COLO668 (cell line): ENCODE measurements around the gene GP1BB.
A peak's percentile ranks its signal among the peaks of the same experiment; 100 is the strongest.

Experiments used
- DNase-seq: peaks from one replicate; lab custom pipeline; 2025; ENCODE audit not compliant: unreplicated experiment; lab: John Stamatoyannopoulos, UW

GP1BB gene

DNA sequence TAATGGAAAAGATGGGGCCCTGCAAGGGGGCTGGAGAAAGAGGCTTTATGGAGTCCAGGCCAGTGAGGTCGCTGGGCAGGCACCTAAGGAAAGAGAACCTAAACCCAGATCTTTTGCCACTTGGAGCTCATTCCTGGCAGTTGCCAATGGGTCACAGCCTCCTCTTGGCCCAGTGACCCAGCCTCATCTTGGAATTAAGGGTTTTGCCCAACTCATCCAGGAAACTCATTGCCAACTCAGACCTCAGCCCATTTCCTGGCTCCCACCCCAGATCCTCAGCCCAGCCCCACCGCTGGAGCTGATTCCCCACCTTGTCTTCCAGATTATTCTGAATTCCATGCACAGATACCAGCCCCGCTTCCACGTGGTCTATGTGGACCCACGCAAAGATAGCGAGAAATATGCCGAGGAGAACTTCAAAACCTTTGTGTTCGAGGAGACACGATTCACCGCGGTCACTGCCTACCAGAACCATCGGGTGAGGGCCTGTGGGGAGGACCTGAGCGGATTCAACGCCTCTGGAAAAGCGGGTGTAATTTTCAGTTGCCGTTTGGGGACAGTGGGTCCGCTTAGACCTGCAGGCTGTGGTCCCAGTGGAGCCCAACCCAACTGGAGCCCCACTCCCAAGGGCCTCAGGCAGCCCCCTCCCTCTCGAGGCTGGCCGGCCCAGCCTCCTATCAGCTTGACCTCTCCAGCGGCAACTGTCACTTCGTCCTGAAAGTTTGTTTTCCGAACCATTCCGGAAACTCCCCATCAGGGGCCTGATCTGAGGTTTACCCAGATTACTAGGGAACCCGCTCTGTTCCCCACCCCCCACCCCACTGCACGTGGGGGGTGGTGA, 41.5 kb downstream of the GP1BB start:
- DNase-seq = no peak

DNA sequence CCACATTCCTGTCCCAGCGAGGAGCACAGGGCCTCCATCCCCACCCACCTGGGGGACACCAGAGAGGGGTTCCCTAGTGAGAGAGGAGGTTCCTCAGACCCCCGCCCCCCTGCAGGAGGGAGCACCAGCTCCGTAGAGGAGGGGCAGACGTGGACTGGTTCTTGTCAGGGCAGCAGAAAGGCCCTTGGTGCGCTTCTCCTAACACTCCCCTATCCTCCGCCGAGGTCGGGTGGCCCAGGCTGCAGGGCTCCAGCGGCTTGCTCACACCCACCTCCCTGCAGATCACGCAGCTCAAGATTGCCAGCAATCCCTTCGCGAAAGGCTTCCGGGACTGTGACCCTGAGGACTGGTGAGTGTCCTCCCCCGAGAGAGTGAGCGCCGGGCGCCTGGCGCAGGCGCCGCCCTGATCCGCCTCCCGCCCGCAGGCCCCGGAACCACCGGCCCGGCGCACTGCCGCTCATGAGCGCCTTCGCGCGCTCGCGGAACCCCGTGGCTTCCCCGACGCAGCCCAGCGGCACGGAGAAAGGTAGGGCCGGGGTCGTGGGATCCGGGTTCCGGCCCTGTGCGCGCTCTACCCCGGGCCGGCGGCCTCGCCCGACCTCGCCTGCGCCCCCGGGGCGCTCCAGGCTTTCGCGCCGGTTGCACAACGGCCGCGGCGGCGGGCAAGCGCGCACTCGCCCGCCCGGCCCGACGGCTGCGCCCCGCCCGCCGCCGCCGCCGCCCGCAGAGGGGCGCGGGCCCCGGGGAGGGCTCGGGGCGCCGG, 42.3 kb downstream of the GP1BB start:
- peak; percentile 24 for DNase-seq

DNA sequence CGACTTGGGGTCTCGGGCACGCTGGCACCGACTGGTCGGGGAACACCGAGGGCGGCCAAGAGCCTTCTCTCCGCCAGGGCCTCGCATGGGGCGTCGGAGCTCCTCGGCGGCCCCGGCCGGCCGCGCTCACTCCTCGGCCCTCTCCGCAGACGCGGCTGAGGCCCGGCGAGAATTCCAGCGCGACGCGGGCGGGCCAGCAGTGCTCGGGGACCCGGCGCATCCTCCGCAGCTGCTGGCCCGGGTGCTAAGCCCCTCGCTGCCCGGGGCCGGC, 42.8 kb downstream of the GP1BB start:
- peak; percentile 34 for DNase-seq

DNA sequence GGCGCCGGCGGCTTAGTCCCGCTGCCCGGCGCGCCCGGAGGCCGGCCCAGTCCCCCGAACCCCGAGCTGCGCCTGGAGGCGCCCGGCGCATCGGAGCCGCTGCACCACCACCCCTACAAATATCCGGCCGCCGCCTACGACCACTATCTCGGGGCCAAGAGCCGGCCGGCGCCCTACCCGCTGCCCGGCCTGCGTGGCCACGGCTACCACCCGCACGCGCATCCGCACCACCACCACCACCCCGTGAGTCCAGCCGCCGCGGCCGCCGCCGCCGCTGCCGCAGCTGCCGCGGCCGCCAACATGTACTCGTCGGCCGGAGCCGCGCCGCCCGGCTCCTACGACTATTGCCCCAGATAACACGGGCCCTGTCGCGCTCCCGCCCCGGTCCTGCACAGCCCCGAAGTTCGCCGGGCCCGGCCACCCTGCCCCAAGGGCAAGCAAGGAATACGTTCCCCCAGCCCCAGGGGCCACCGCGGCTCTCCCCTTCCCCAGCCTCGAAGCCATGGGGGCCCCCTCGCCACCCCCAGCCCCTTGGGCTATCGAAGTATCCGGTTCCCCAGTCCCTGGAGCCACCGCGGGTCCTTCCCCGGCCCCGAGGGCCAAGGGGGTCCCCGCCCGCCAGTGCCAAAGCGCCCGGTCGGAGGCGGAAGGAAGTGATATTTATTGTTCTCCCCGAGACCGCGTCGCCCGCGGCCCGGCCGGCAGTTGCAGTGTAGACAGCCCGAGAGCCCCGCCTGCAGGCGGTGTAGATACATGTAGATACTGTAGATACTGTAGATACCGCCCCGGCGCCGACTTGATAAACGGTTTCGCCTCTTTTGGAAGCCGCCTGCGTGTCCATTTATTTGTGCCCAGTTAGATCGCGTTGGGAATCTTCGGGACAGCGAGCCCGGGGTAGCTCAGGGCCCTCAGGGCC, 43.4 kb downstream of the GP1BB start:
- peak; percentile 78 for DNase-seq

DNA sequence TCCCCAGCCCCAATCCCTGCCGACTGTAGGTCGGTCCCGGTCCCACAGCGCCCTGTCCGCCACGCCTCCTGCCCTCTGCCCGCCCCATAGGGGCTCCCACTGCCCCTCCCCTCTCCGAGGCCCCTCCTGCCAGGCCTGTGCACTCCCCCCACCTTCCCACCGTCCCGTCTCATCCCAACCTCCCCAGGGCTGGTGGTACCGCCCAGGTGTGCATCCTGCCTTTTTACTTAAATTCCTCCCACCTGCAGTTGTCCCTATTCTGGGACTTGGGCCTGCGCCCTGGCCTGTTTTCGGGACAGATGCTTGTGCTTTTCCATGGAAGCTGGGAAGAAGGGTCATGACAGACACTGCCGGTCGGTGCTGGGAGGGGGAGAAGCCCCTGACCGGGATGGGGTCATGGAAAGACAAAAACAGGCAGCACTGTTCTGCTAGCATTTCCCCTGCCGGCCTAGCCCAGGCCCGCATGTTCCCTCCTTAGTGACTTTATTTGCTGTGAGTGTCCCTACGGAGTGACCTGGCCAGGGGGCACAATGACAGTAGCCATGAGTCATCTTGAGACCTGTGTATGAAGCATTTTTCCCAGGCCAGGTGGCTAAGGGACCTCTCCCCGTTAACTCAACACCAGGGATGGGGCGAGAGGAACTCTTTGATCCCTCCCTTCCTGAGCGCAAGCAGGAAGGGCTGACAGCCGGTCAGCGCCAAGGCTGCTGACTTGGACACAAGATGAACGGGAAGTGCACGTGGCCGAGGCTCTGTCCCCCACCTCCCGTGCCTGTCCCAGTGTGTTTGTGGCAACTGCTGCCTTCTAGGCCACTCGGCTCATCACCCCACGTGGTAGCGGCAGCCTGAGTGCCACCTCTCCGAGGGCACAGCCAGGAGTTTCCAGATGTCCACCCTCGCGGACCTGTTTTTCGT, 44.3 kb downstream of the GP1BB start:
- DNase-seq = no peak

DNA sequence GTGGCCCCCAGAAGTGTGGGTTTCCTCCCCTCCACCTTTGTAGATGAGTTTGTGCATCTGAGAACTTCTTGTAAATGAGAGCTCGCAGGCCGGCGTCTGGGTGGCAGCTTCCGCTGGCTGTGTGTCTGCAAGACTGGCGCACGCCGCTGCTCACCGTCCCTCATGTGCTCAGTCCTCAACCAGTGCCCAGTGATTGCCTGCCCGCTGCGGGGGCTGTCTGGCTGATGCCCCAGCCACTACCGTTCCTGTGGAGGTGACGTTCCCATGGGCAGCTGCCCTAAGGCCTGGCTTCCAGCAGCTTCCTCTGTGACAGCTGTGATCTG, 46.0 kb downstream of the GP1BB start:
- no peak for DNase-seq

DNA sequence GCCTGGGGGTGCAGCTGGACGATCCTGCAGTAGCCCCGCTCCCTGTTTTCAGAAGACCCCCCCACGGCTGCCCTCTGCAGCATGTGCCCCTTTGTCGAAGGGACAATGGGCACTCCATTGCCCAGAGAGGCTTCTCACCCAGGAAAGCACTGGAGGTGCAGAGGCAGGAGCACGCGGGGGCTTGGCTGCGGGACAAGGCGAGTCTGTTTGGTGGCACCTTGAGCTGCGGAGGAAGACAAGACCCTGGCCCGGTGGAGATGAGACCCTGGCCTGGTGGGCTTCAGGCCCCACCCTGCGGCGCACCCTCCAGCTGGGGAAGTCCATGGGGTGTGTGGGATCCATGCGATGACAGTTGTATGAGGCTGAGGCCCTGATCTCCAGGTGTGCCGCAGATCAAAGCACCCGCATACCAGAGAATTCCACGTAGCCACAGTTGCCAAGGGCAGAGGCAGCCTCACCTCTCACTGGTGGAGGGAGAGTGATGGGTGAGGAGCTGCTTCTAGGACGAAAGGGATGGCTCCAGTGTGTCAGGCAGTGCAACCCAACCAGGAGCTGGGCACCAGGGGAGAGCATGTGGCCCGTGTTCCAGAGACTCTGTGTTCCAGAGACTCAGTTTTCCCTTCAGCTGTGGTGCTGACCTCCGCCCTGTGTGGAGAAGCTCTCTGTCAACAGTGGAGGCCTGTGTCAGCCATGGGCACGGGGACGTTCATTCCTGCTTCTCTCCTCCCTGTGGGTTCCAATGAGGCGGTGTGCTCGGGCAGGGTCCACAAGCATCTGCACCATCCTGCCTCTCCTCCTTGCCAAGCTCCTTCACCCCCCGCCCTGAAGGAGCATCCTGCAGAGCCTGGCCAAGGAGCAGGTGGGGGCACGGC, 47.2 kb downstream of the GP1BB start:
- no peak for DNase-seq

DNA sequence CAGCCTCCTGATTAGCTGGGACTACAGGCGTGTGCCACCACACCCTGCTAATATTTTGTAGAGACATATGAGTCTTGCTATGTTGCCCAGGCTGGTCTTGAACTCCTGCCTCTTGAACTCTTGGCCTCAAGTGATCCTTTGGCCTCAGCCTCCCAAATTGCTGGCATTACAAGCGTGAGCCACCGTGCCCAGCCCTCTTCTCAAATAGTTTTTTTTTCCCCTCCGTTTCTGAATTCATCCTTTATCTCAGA, 49.0 kb downstream of the GP1BB start:
- DNase-seq = no peak

DNA sequence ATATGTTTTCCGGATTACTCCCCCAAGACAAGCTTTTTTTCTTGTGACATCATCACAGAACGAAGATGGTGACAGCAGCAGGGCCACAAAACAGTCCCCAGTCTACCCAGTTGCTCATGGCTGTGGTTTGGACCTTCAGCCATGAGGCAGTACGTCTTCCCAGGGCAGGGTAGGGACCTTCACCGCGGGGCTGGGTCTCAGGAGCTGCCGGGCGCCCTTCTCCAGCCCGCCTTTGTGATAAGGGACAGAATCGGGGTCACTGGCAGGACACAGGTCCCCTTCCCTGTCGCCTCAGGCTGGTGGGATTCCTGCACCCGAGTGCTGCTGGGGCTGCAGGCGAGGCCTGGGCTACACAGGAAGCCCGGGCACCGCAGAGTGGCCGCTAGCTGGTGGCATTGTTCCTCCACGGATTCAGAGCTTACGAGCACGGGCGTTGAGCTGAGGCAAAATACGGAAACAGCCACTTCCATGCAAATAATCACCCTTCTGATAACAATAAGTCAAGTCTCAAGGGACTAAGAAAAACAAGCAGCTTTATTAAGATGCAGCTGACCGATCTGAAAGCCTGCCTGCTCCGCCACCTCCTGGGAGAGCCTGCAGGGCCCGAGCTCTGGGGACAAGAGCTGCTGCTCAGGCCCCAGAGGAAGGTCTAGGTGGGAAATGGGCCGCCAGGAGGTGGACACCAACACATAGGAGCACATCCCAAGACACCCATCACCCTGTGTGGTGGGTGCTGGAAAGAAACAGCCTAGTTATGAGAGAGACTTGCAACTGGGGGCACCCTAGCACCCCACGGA, 49.5 kb downstream of the GP1BB start:
- no peak for DNase-seq

DNA sequence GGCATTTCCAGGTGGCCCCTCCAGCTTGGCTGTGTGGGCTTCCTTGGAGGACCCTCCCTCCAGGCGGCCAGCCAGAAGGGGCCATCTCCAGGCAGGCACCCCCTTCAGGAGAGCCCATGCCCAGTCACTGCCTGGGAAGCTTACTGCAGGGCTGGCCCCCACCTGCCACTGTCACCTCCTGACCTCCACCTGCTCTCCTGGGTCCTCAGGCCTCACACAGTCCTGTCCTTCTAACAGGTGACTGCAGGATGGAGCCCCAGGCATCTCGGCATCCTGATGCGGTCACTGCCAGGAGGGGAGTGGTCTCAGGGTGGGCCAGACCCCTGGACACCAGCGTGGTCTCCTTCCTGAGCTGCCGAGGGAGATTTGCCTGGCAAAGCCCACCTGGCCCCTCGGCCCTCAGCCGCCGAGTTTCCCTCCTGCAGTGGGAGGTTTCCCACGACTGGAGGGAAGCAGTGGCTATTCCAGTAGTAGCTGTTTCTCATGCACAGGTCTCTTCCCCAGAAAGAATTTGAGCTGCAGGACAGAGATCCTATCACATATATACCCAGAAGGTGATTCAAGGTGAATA, 50.2 kb downstream of the GP1BB start:
- no peak for DNase-seq
